Cardiac muscle cell (in vitro differentiated cells and primary cell): ENCODE measurements around the gene GPR68. TPM values are rescaled to one million over a fixed set of nuclear protein-coding genes. Genes with fewer than 3 reads are reported as not detected.
"Not testable (repeated sequence)": the region's sequence is repeated elsewhere in the genome, so short reads cannot be mapped to it uniquely, and the experiment has no call there.

Experiments used
- DNase-seq, 2 donors: peaks; one replicate each; pipeline versions ENCODE4 v3.0.0 to v3.0.0-alpha.2; 2010 to 2017; ENCODE audit warnings: low read depth in 1 of 2, low spot score in 1 of 2
- H3K27ac ChIP-seq: fragments of 200-600 bp; sonication (generic); 2 replicates; pipeline ENCODE4 v1.5.1; 2016
- H3K27me3 ChIP-seq: fragments of 200-600 bp; sonication (generic); 2 replicates; pipeline ENCODE4 v1.6.0; 2016; ENCODE audit warnings: control low read depth
- H3K36me3 ChIP-seq: fragments of 200-600 bp; sonication (generic); 2 replicates; pipeline ENCODE4 v1.5.1; 2016; ENCODE audit warnings: control low read depth
- H3K4me1 ChIP-seq: fragments of 200-600 bp; sonication (generic); 2 replicates; pipeline ENCODE4 v1.8.1; 2017; ENCODE audit warnings: low read depth, mild to moderate bottlenecking, mixed run types
- H3K4me3 ChIP-seq: fragments of 200-600 bp; sonication (generic); 2 replicates; pipeline ENCODE4 v1.5.1; 2016; ENCODE audit warnings: mild to moderate bottlenecking
- H3K9me3 ChIP-seq: fragments of 200-600 bp; sonication (generic); 2 replicates; pipeline ENCODE4 v1.5.1; 2017; ENCODE audit warnings: low read depth, mild to moderate bottlenecking, control low read depth
- CTCF ChIP-seq: IDR thresholded peaks from 2 replicates; pipeline ENCODE4 v1.5.1; 2012; ENCODE audit warnings: low read depth, mild to moderate bottlenecking, low read length
- polyA plus RNA-seq: library from polyadenylated mRNA; unstranded; fragments of >200 nt; fragmentation: Nextera tagmentation; extraction: Ambion mirVana; gene quantifications from 2 replicates; pipeline ENCODE4 v1.2.1, GENCODE V29; 2016
- total RNA-seq: library from RNA; depleted of rRNA; stranded (reverse); fragments of >200 nt; gene quantifications from 2 replicates; pipeline ENCODE4 v1.2.3, GENCODE V29; 2016

Gene GPR68
- total and polyA plus RNA-seq, 2 experiments from 2014 or later, result 0.22 to 0.42 TPM

GRCh38 chr14:91187271-91187670 lies 57.2 kb downstream of the GPR68 start:
- Histone ChIP-seq H3K27ac (no peak overlapping the region), H3K36me3 (peaks cover 6% of the 10 kb centered on the region), H3K4me3 (no peak overlapping the region), H3K9me3 (no peaks in the 10 kb centered on the region), H3K4me1 (no peaks in the 10 kb centered on the region), H3K27me3 (no peaks in the 10 kb centered on the region)
- no peak for TF ChIP-seq CTCF
- no peak for DNase-seq

GRCh38 chr14:91186515-91187066 lies 57.9 kb downstream of the GPR68 start:
- TF ChIP-seq CTCF, result no peak
- no peak for DNase-seq
- H3K4me3 ChIP-seq, result no peak overlapping the region
- H3K27me3 ChIP-seq, result no peaks in the 10 kb centered on the region
- H3K4me1 ChIP-seq, result no peaks in the 10 kb centered on the region
- H3K27ac ChIP-seq, result no peak overlapping the region
- peaks cover 9% of the 10 kb centered on the region for H3K36me3 ChIP-seq
- H3K9me3 ChIP-seq, result no peaks in the 10 kb centered on the region

- TF ChIP-seq CTCF, result no peak
- no peaks in the 10 kb centered on the region for H3K4me1 ChIP-seq
- no peaks in the 10 kb centered on the region for H3K9me3 ChIP-seq
- no peak overlapping the region for H3K27ac ChIP-seq
- no peak for DNase-seq
- no peak overlapping the region for H3K4me3 ChIP-seq
- H3K27me3 ChIP-seq, result no peaks in the 10 kb centered on the region
- peaks cover 15% of the 10 kb centered on the region for H3K36me3 ChIP-seq
Measured at GRCh38 chr14:91185721-91186120, 58.8 kb downstream of the GPR68 start.

GRCh38 chr14:91184559-91184958 lies 59.9 kb downstream of the GPR68 start:
- Histone ChIP-seq H3K27me3 (no peaks in the 10 kb centered on the region), H3K27ac (no peak overlapping the region), H3K9me3 (no peaks in the 10 kb centered on the region), H3K36me3 (peaks cover 15% of the 10 kb centered on the region), H3K4me3 (no peak overlapping the region), H3K4me1 (no peaks in the 10 kb centered on the region)
- DNase-seq, result no peak
- TF ChIP-seq CTCF, result no peak

- H3K4me3 ChIP-seq, H3K9me3 ChIP-seq, H3K27me3 ChIP-seq, H3K27ac ChIP-seq, DNase-seq, H3K4me1 ChIP-seq: not testable (repeated sequence)
- peaks cover 12% of the 10 kb centered on the region for H3K36me3 ChIP-seq
Measured at GRCh38 chr14:91182753-91183152, 61.8 kb downstream of the GPR68 start.

Other genes starting within 250 kb of the GPR68 start
- gene RPS6KA5, start 184.1 kb downstream of the GPR68 start, total RNA-seq, result 5.0 and 10.9 TPM in 2 replicates
- 3.3 and 11.5 TPM in 2 replicates for gene RPS6KA5, start 184.1 kb downstream of the GPR68 start, polyA plus RNA-seq
- 57.4 and 90.0 TPM in 2 replicates for gene DGLUCY, start 130.6 kb downstream of the GPR68 start, total RNA-seq
- 82.2 and 82.7 TPM in 2 replicates for gene DGLUCY, start 130.6 kb downstream of the GPR68 start, polyA plus RNA-seq
- 0.92 and 1.2 TPM in 2 replicates for gene CCDC88C, start 173.1 kb upstream of the GPR68 start, total RNA-seq
- 0.49 and 0.57 TPM in 2 replicates for gene CCDC88C, start 173.1 kb upstream of the GPR68 start, polyA plus RNA-seq